Right hindlimb (tissue), 1 donor: ENCODE measurements around the gene SEZ6L2.
"Not testable (repeated sequence)": the region's sequence is repeated elsewhere in the genome, so short reads cannot be mapped to it uniquely, and the experiment has no call there.

Experiments used
- DNase-seq: peaks from one replicate; pipeline ENCODE4 v3.0.0-alpha.2; 2018

Gene SEZ6L2

GRCh38 chr16:29899516-29900101 lies at the start of gene SEZ6L2:
Gene SEZ6L2 (minus strand): TSS chr16:29899550. CDS start chr16:29899019, 531 bp downstream.
- DNase-seq, result peak; percentile 54

GRCh38 chr16:29947897-29948296 lies 48.5 kb upstream of the SEZ6L2 start:
- no peak for DNase-seq

GRCh38 chr16:29943846-29944799 lies 44.8 kb upstream of the SEZ6L2 start:
- DNase-seq, result peak; percentile 68

GRCh38 chr16:29940656-29941055 lies 41.3 kb upstream of the SEZ6L2 start:
- no peak for DNase-seq

GRCh38 chr16:29931750-29932149 lies 32.4 kb upstream of the SEZ6L2 start:
- not testable (repeated sequence) for DNase-seq

- DNase-seq, result no peak
Observed at GRCh38 chr16:29927070-29927905, 27.9 kb upstream of the SEZ6L2 start.

- DNase-seq, result peak; percentile 55
Observed at GRCh38 chr16:29926711-29927052, 27.3 kb upstream of the SEZ6L2 start.

- peak; percentile 95 for DNase-seq
Observed at GRCh38 chr16:29925781-29926710, 26.7 kb upstream of the SEZ6L2 start, which contains the start of gene KCTD13. Gene KCTD13 (minus strand): TSS chr16:29926226. CDS start chr16:29926033, 193 bp downstream.

GRCh38 chr16:29925105-29925756 lies 25.9 kb upstream of the SEZ6L2 start:
- no peak for DNase-seq

GRCh38 chr16:29922986-29923501 lies 23.7 kb upstream of the SEZ6L2 start:
- no peak for DNase-seq

- DNase-seq, result no peak
Observed at GRCh38 chr16:29922326-29922725, 23.0 kb upstream of the SEZ6L2 start.

- DNase-seq, result no peak
Observed at GRCh38 chr16:29921034-29921385, 21.7 kb upstream of the SEZ6L2 start.

GRCh38 chr16:29920288-29921033 lies 21.1 kb upstream of the SEZ6L2 start:
- DNase-seq, result no peak

- DNase-seq, result no peak
Observed at GRCh38 chr16:29916979-29917378, 17.6 kb upstream of the SEZ6L2 start.

GRCh38 chr16:29915590-29916247 lies 16.4 kb upstream of the SEZ6L2 start:
- no peak for DNase-seq

GRCh38 chr16:29913514-29913913 lies 14.2 kb upstream of the SEZ6L2 start:
- DNase-seq, result no peak

- DNase-seq, result no peak
Observed at GRCh38 chr16:29912087-29912486, 12.7 kb upstream of the SEZ6L2 start.

GRCh38 chr16:29911676-29912010 lies 12.3 kb upstream of the SEZ6L2 start:
- DNase-seq, result no peak

GRCh38 chr16:29910819-29911675 lies 11.7 kb upstream of the SEZ6L2 start:
- no peak for DNase-seq
